WTC11 (cell line): Measurements from ENCODE around the gene ASB5.

ENCODE experiments used
- CTCF ChIP-seq: fragments of 200-600 bp; IDR thresholded peaks from 2 replicates; pipeline ENCODE4 v1.8.0; 2022; ENCODE audit warnings: antibody characterized with exemption
- E2F5 ChIP-seq: sonication (generic); formaldehyde crosslinking; IDR thresholded peaks from 2 replicates; pipeline ENCODE4 v1.8.1; 2022; ENCODE audit warnings: mild to moderate bottlenecking, moderate library complexity, missing genetic modification reagents
- KAT7 ChIP-seq: sonication (generic); formaldehyde crosslinking; IDR thresholded peaks from 2 replicates; pipeline ENCODE4 v1.8.1; 2023; ENCODE audit warnings: missing genetic modification reagents, mild to moderate bottlenecking, borderline replicate concordance
- TP53 ChIP-seq: sonication (generic); formaldehyde crosslinking; IDR thresholded peaks from 2 replicates; pipeline ENCODE4 v1.8.1; 2023; ENCODE audit warnings: mild to moderate bottlenecking, missing genetic modification reagents

GRCh38 chr4:176223561-176223960, 45.5 kb downstream of the ASB5 start:
- no peak for TF ChIP-seq KAT7 (CRISPR knock-in tag)
- TF ChIP-seq CTCF = no peak
- TF ChIP-seq TP53 (CRISPR knock-in tag) = no peak
- TF ChIP-seq E2F5 (CRISPR knock-in tag) = no peak
